ENCODE results near the gene NR5A2.

DNA sequence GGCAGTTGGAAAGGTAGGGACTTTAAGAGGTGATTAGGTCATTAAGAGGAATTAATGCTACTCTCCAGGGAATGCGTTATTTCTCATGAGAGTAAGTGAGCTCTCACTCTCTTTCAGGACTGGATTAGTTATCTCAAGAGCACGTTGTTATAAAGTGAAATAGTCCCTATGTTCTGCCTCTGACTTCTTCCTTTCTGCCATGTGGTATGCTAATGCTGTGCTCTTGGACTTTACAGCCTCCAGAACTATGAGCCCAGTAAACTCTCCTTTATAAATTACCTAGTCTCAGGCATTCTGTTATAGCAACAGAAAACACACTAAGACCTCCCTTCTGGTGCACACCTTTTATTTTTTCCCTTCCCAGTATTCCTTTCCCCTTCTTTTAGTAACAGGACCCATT, 187.8 kb downstream of the NR5A2 start:
- TF ChIP-seq, protein P1, sequence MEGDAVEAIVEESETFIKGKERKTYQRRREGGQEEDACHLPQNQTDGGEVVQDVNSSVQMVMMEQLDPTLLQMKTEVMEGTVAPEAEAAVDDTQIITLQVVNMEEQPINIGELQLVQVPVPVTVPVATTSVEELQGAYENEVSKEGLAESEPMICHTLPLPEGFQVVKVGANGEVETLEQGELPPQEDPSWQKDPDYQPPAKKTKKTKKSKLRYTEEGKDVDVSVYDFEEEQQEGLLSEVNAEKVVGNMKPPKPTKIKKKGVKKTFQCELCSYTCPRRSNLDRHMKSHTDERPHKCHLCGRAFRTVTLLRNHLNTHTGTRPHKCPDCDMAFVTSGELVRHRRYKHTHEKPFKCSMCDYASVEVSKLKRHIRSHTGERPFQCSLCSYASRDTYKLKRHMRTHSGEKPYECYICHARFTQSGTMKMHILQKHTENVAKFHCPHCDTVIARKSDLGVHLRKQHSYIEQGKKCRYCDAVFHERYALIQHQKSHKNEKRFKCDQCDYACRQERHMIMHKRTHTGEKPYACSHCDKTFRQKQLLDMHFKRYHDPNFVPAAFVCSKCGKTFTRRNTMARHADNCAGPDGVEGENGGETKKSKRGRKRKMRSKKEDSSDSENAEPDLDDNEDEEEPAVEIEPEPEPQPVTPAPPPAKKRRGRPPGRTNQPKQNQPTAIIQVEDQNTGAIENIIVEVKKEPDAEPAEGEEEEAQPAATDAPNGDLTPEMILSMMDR (IDR thresholded peaks at IDR 0.05), result no peak
- TF ChIP-seq POLR2AphosphoS5 (IDR thresholded peaks at IDR 0.05) (no peak), POLR2A (IDR thresholded peaks at IDR 0.05) (no peak)
